Kidney epithelial cell (primary cell): ENCODE results near the gene CCT7. TPM values are rescaled to one million over a fixed set of nuclear protein-coding genes. Genes with fewer than 3 reads are reported as not detected.

Experiments used
- DNase-seq: peaks from one replicate; pipeline ENCODE4 v3.0.0-alpha.2; 2010; ENCODE audit warnings: low read depth
- H3K27me3 ChIP-seq: 2 replicates; pipeline ENCODE4 v1.6.0; 2011; ENCODE audit warnings: low read length; ENCODE audit not compliant: control insufficient read depth, insufficient read depth
- H3K36me3 ChIP-seq: 2 replicates; pipeline ENCODE4 v1.5.1; 2011; ENCODE audit warnings: low read length; ENCODE audit not compliant: control insufficient read depth, insufficient read depth
- H3K4me3 ChIP-seq: 2 replicates; pipeline ENCODE4 v1.5.1; 2011; ENCODE audit warnings: low read depth, mild to moderate bottlenecking, control low read depth, low read length
- total RNA-seq: library from RNA; depleted of rRNA; stranded (reverse); fragments of >200 nt; gene quantifications from 2 replicates; pipeline ENCODE4 v1.2.3, GENCODE V29; 2015
- TF ChIP-seq, protein P1 (sequence below): IDR thresholded peaks from 2 replicates; pipeline ENCODE4 v1.5.1; 2011; ENCODE audit warnings: mild to moderate bottlenecking, moderate library complexity, low read length, control low read depth, inconsistent platforms; ENCODE audit not compliant: insufficient read depth, poor library complexity, severe bottlenecking

CCT7 gene
- total RNA-seq, 1 donor from 2014 or later: 277 TPM

DNA sequence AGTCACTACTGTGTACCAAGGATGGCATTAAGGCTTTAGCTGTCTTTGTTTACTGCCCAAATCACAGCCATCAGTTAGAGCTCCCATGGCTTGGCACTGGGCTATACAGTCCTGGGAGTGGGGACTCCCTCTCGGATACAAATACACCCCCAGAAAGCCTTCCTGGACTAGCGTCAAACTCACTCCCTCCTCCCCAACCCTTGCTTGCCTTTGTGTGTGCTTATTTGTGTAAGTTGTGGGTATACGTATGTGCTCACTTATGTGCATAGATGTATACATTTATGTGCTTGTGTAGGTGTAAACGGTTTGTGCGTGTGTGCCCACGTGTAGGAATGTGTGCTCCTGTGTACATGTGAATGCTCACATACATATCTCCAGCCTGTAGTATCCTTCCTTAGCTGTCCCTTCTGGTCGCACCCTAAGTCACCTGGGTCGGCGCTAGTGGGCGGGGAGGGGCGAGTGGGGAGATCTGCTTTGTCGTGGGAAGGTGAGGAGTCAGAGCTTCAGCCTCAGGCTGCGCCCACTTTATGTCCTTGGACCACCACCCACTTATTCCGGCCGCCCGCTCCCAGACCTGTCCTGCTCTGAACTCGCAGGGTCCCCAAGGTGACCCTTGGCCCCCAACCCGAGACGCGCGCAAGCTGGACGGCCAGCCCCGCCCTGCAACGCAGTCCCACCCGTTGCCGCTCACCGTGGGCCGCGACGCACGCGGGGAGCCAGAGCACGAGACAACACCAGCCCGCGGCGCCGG, 1.5 kb upstream of the CCT7 start:
- H3K4me3 ChIP-seq: peak overlapping the region; percentile 72
- DNase-seq: no peak
- H3K36me3 ChIP-seq: no peaks in the 10 kb centered on the region
- TF ChIP-seq, protein P1, sequence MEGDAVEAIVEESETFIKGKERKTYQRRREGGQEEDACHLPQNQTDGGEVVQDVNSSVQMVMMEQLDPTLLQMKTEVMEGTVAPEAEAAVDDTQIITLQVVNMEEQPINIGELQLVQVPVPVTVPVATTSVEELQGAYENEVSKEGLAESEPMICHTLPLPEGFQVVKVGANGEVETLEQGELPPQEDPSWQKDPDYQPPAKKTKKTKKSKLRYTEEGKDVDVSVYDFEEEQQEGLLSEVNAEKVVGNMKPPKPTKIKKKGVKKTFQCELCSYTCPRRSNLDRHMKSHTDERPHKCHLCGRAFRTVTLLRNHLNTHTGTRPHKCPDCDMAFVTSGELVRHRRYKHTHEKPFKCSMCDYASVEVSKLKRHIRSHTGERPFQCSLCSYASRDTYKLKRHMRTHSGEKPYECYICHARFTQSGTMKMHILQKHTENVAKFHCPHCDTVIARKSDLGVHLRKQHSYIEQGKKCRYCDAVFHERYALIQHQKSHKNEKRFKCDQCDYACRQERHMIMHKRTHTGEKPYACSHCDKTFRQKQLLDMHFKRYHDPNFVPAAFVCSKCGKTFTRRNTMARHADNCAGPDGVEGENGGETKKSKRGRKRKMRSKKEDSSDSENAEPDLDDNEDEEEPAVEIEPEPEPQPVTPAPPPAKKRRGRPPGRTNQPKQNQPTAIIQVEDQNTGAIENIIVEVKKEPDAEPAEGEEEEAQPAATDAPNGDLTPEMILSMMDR: no peak
- H3K27me3 ChIP-seq: no peaks in the 10 kb centered on the region

DNA sequence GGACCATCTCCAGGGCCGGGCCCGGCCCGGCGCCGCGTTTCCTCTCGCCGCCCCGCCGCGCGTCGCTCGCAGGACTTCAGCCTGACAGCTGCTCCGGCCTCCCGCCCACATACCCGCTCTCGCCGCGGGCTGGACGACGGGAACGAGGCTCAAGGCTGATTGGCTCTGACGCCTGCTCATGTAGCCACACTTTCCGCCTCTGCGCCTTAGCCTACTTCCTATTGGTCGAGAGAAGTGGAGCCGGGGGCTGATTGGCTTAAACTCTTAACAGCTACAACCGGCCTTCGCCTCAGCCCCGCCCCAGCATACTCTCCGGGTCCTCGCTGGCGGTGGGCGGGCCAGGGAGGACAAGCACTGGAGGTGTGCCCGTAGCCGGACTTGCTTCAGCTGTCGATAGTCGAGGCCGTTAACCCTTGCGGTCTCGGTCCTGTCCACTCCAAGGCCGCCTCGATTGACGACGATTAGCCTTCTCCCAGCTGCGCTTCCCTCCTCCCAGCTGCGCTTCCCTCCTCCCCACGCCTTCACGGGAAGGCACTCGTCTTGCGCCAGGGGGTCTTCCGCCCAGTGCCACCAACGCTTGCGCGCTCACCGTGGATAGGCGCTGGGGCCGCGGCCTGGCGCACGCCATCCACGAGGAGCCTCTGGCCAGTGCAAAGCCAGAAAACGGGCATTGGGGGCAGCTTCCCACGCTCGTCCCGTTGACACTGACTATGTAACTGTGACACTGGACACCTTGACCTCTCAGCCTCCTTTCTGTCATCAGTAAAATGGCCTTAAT, 765 bp upstream of the CCT7 start, which contains the start of gene PRADC1:
PRADC1 (minus strand) TSS at position 86 of the 778 bp plus-strand sequence; CDS start at position 7, 79 bp downstream.
- peak within 1 kb of the TSS; percentile 94 for H3K4me3 ChIP-seq
- TF ChIP-seq, protein P1: no peak
- DNase-seq: peak; percentile 99

DNA sequence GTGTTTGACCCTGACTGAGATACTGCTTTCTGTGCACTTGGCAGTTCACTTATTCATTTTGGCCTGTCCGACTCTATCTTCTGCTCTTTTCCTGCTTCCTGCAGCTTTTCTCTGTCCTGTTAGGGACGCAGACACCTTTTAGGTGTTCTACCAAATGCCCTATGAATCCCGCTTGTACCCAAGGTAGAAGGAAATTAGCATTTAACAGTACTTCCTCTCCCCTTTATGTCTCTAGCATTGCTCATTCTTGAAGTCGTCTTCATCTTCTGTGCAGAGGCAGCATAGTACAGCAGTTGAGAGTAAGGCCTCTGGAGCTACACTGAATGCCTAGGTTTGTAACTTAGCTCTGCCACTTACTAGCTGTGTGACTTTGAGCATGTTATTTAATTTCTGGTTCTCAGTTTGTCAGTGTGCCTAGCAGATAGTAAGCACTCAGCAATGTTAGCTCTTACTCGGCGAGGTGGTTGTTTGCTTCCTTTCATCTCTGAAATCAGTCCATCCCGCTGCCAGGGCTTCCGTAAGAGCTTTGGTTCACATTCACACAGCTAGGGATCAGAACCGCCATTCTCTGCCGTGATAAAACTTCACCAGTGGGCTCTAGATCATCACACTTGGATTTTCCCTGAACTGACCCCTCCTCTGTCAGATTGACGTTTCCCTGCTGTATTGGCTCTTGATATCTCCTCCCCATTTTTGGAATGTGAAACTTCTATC, 1.4 kb downstream of the CCT7 start:
- Histone ChIP-seq H3K27me3 (no peaks in the 10 kb centered on the region), H3K4me3 (peak overlapping the region; percentile 94), H3K36me3 (no peaks in the 10 kb centered on the region)
- DNase-seq: no peak
- TF ChIP-seq, protein P1: no peak

More for the DNA sequence above, 765 bp upstream of the CCT7 start, which contains the start of gene PRADC1:
- Histone ChIP-seq H3K36me3 (no peaks in the 10 kb centered on the region), H3K27me3 (no peaks in the 10 kb centered on the region)

DNA sequence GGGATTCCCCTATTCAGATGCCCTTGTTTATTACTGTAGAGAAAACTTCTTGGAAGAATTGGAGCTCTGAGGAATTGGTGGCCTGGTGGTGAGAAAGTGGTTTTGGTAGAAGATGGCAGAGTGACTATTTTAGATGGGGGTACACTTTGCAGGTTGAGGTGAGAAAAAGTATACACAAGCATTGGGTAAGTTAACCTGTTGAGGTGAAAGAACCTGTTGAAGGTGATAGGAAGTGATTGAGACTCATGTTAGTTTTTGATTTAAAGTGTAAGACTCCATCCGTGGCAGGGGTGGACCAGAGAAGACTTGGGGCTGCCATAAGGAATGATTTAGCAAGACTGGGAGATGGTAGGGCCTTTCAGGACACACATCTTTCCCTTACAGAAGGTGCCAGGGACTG, 3.1 kb downstream of the CCT7 start:
- H3K27me3 ChIP-seq: no peaks in the 10 kb centered on the region
- no peaks in the 10 kb centered on the region for H3K36me3 ChIP-seq
- TF ChIP-seq, protein P1: no peak
- H3K4me3 ChIP-seq: no peak overlapping the region
- no peak for DNase-seq

DNA sequence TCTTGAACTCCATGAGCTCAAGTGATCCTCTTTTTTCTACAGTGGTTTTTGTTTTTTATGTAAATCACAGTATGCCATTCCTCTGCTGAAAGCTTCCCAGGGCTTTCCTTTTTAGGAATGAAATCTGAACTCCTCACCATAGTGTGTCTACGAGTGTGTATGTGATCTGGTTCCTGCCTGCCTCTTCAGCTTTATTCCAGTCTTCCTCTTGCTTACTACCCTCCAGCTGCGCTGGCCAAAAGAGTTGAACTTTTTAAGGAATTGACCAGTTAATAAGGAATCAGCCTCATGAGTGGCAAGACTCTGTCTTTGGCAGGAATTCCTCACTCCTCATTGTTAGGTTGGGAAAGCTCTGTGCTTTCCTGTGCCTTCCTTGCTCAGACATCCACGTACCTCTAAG, 4.0 kb downstream of the CCT7 start:
- Histone ChIP-seq H3K27me3 (no peaks in the 10 kb centered on the region), H3K36me3 (no peaks in the 10 kb centered on the region), H3K4me3 (no peak overlapping the region)
- no peak for DNase-seq
- TF ChIP-seq, protein P1: no peak
